Cardiac septum (tissue), 1 donor: Measurements from ENCODE around the gene ZNF470. TPM values are rescaled to one million over a fixed set of nuclear protein-coding genes. Genes with fewer than 3 reads are reported as not detected.
A peak's percentile ranks its signal among the peaks of the same experiment; 100 is the strongest.

Experiments used
- DNase-seq: peaks from one replicate; pipeline ENCODE4 v3.0.0-alpha.2; 2020; ENCODE audit warnings: low spot score
- intact Hi-C: fragments of 100-400 bp; cut with DNase I; formaldehyde crosslinking; loops from one replicate; pipeline ENCODE4 v1.14.0; 2022
- long read RNA-seq: library from polyadenylated mRNA; unstranded; transcript quantifications from one replicate; pipeline ENCODE4 v2.0.0, GENCODE V29; 2021
- total RNA-seq: library from RNA; stranded (reverse); fragmentation: NEBNext Ultra II Directional; extraction: Animal tissue kit (Norgen Biotek cat#: 25700); gene quantifications from one replicate; pipeline ENCODE4 v1.2.1, GENCODE V29; 2021
- donor health status: DM: no; HTN: no; CAD: no.

The ZNF470 gene
- 6.6 TPM for total RNA-seq
- long read RNA-seq, partial matches to known transcripts, result 0 of 1 reads
- long read RNA-seq, other reads (novel, unspliced or antisense), result 1 of 1 reads

DNA sequence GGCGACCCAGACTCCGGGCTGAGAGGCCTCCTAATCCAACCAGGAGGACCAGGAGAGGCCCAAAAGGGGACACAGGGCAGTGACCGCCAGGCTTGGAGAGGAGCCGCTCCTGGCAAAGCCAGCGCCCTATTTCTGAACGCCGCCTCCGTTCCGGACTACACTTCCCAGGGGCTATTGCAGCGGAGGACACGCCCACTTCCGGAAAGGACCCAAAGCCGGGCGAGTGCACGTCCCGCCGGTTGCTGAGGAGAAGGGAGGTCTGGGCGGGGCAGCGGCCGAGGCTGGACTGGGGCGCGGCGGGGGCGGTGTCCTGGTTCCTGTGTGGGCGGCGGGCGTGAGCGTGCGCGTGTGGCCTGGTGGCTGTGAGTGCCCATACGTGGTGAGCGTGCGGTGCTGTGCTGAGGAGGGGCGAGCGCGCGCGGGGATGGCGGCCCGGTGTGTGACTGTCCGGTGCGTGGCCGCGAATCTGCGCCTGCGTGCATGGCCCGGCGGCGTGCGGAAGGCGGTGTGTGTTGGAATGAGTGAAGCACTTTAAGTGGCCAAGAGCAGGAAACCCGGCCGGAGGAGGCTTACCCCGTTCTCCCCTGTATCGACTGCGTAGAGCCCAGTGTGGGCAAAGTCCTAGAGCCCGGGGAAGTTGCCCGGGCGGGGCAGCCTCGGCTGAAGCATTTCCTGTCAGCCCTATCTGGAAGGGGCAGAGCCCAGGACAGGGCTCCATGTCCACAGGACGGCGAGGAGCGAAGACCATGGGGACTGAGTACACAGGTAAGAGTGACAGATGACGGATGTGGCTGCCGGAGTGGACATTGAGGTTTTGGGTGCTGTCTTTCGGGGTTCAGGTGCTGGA lies at the start of gene ZNF470:
Gene ZNF470, plus strand, starts transcription at position 195 of the 847 bp plus-strand sequence. CDS start 2,844 bp downstream, outside the sequence.
- DNase-seq, result peak; percentile 96
- intact Hi-C loops, result loop anchor here (2.0 kb wide), 3 partner anchors 27 to 61 kb away; partner anchors contain the start of genes ZFP28, ZNF471 and ZNF71

DNA sequence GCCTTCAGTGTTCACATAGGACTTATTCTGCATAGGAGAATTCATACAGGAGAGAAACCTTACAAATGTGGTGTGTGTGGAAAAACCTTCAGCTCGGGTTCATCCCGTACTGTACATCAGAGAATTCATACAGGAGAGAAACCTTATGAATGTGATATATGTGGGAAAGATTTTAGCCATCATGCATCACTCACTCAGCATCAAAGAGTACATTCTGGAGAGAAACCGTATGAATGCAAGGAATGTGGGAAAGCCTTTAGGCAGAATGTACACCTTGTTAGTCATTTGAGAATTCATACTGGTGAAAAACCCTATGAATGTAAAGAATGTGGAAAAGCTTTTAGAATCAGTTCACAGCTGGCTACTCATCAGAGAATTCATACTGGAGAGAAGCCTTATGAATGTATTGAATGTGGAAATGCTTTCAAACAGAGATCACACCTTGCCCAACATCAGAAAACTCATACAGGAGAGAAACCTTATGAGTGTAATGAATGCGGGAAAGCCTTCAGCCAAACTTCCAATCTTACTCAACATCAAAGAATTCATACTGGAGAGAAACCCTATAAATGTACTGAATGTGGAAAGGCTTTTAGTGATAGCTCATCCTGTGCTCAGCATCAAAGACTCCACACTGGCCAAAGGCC lies 41.9 kb upstream of the ZNF470 start:
- no peak for DNase-seq
- intact Hi-C loops, result no loop called here

DNA sequence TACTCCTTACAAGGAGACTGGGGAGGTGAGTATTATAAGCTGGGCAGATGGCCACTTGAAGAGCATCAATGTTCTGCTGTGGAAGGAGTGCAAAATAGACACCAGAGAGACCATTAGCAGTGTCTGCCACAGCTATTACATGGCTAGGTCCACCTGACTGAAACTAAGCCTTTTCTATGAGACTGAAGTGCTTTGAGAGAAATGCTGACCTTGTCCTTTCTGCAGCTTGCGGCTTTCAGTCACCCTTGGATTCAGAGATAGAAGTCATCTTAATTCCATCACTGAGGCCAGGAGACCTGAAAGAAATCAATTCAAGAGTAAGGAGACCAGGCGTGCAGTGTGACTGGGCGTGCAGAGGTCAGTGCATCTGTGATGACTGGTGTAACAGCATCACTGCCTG lies 29.8 kb upstream of the ZNF470 start:
- intact Hi-C loops, result loop anchor here (5.0 kb wide), 1 partner anchor 145 kb away; the partner anchor contains the start of gene ZNF582

DNA sequence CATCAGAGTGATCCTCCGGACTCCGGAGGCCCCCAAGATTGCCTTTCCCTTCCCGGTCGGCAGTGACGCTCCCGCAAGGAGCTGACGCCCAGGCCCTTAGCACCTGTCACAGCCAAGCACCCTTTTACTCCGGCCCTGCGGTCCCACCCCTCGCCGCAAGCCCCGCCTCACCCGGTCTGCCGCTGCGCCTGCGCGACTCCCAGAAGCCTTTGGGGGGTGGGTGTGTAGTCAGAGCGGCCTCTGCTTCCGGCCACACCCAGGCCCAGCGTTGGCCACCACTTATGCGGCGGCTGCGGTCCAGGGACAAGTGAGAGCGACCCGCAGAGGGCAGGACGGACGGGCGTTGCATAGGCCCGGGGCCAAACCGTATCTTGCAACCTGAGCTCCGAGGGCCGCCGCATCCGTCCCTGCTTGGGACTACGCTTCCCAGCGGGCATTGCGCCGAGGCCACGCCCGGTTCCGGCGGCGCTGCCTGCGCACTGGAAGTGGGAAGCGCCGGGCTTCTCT lies 29.0 kb upstream of the ZNF470 start:
- intact Hi-C loops, result loop anchor here (1.0 to 5.0 kb wide), 5 partner anchors 28 to 146 kb away; partner anchors contain the start of genes ZNF470, ZNF471, ZNF582 and ZNF667
- peak; percentile 96 for DNase-seq

More for the DNA sequence above, 29.8 kb upstream of the ZNF470 start:
- DNase-seq, result no peak

- intact Hi-C loops, result loop anchor here (1.0 to 5.0 kb wide), 5 partner anchors 28 to 147 kb away; partner anchors contain the start of genes ZNF470, ZNF471, ZNF582 and ZNF667
Measured at GRCh38 chr19:56538761-56539263, 28.5 kb upstream of the ZNF470 start, which contains the start of gene ZFP28. Gene ZFP28 (plus strand): TSS chr19:56538948. CDS start chr19:56539019, 71 bp downstream.

GRCh38 chr19:56543776-56544175 lies 23.5 kb upstream of the ZNF470 start:
- DNase-seq, result no peak
- intact Hi-C loops, result no loop called here

More at GRCh38 chr19:56538761-56539263, 28.5 kb upstream of the ZNF470 start, which contains the start of gene ZFP28:
- DNase-seq, result peak; percentile 89

DNA sequence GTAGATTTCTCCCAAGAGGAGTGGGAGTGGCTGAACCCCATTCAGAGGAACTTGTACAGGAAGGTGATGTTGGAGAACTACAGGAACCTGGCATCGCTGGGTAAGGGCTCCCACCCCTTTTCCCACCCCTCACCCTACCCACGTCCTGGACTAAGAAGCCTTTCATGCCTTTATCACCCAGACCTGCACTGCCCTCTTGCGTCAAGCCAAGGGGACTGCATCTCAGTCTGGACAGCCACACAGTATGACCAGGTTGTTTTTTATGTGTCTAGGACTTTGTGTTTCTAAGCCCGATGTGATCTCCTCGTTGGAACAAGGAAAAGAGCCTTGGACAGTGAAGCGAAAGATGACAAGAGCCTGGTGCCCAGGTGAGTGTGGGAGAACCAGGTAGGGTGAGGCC lies 19.7 kb upstream of the ZNF470 start:
- no peak for DNase-seq
- intact Hi-C loops, result no loop called here

GRCh38 chr19:56554272-56554869 lies 12.9 kb upstream of the ZNF470 start:
- DNase-seq, result no peak
- intact Hi-C loops, result no loop called here

GRCh38 chr19:56562766-56563165 lies 4.5 kb upstream of the ZNF470 start:
- intact Hi-C loops, result no loop called here
- no peak for DNase-seq

DNA sequence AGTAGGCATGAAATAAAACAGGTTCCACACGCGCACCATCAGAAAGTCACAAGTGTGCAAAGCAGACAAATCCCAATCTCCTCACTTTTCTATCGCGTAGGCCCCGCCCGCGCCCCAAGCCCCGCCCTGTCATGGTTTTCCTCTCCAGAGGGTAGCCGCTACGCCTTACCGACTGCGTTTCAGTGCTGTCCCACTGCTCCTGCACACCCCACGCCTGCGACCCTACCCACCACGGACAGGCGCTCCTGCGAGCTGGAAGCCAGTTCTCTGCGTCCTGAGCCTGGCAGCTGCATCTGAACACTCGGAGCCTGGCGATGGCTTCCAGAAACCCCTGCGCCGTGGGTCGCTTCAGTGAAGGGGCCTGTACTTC lies 379 bp upstream of the ZNF470 start:
- intact Hi-C loops, result loop anchor here (2.0 kb wide), 3 partner anchors 28 to 60 kb away; partner anchors contain the start of genes ZFP28, ZNF471 and ZNF71
- DNase-seq, result peak; percentile 78

- no peak for DNase-seq
- intact Hi-C loops, result no loop called here
Measured at GRCh38 chr19:56572589-56572988, 5.3 kb downstream of the ZNF470 start.

DNA sequence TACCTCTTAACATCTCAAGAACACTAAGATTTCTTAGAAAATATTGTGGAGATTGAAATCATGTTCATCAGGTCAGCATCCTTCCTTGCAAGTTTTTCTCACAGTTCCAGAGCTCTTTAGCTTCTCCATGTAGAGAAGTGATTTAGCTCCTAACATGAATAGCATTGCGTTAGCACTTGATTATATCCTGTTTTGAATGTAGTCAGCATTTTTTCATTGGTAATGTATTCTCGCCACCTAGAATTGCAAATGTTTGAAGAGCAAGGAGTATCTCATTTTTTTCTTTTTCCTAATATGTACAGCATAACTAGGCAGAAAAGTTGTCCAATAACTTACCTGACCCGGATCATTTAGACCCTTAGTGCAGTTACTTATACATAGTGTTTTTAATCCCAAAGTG lies 6.6 kb downstream of the ZNF470 start:
- DNase-seq, result no peak
- intact Hi-C loops, result no loop called here

- DNase-seq, result no peak
- intact Hi-C loops, result no loop called here
Measured at GRCh38 chr19:56577719-56578602, 10.7 kb downstream of the ZNF470 start.

GRCh38 chr19:56594446-56594782 lies 27.1 kb downstream of the ZNF470 start:
- DNase-seq, result no peak
- intact Hi-C loops, result loop anchor here (2.0 to 10.0 kb wide), 3 partner anchors 28 to 90 kb away; partner anchors contain the start of genes ZFP28, ZNF470 and ZNF471

DNA sequence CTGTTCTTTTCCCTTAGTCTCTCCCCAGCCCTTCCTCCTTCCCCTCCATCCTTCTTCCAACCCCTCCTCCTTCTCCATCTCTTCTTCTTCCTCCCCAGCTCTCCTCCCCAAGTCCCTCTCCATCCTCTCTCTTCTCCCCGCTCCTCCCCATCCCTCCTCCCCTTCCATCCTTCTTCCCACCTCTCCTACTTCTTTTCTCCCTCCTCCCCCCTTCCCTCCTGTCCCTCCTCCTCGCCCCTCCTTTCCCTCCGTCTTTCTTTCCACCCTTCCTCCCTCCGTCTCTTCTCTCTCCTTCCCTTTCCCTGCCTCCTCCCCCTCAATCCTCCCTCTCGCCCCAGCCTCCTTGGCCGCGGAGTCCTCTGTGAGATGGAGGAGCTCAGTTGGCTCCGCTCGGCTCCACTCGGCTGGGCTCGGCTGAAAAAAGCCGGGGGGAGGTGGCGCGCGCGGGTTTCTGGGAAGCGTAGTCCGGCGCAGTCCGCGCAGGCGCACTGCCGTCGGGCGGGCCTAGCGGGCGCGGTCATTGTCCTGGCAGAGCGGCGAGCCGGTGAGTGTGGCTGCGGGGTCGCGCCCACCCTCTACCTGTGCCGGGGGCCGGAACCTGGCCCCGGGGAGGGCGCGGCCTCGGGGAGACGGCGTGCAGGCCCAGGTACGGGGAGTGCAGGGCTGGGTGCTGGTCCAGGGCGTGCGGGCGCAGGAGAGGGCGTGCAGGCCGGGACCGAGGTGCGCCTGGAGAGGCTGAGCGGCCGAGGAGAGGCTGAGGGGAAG lies 27.7 kb downstream of the ZNF470 start, which contains the start of gene ZNF71:
Gene ZNF71, plus strand, starts transcription at position 520 of the 765 bp plus-strand sequence. CDS start 6,257 bp downstream, outside the sequence.
- intact Hi-C loops, result loop anchor here (2.0 to 10.0 kb wide), 5 partner anchors 28 to 193 kb away; partner anchors contain the start of genes ZFP28, ZNF470, ZNF471 and ZNF583
- DNase-seq, result peak; percentile 92

GRCh38 chr19:56595548-56595899 lies 28.3 kb downstream of the ZNF470 start:
- intact Hi-C loops, result loop anchor here (2.0 to 10.0 kb wide), 5 partner anchors 29 to 193 kb away; partner anchors contain the start of genes ZFP28, ZNF470, ZNF471 and ZNF583
- DNase-seq, result no peak

DNA sequence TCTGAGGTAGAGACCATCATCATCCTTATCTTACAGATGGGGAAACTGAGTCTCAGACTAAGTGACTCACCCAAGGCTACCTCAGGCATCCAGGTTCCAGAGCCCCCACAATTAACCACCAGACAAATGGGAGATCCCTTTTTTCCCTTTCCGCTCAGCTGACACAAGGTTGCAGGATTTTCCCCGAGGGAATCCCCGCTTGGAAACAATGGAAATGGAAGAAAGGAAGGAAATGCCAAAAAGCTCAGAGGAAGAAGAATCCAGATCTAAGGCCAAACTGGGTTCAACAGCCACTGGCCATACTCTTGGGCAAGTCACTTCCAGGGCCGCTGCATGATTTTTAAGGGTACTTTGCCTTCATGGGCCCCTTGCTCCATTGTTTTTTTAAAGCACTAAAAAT lies 29.4 kb downstream of the ZNF470 start:
- DNase-seq, result no peak
- intact Hi-C loops, result loop anchor here (5.0 to 10.0 kb wide), 3 partner anchors 76 to 194 kb away; partner anchors contain the start of genes ZNF471, ZNF583 and ZNF835
